Loucy (cell line): ENCODE measurements around the gene STK39.
A peak's percentile ranks its signal among the peaks of the same experiment; 100 is the strongest.

ENCODE experiments used
- H2AFZ ChIP-seq: fragments of 200-600 bp; sonication (generic); 2 replicates; pipeline ENCODE4 v1.6.0; 2016; ENCODE audit warnings: antibody characterized with exemption, mild to moderate bottlenecking, low read length, moderate library complexity
- H3F3A ChIP-seq: fragments of 200-600 bp; 2 replicates; pipeline ENCODE4 v1.6.0; 2016; ENCODE audit warnings: antibody characterized with exemption, low read depth, mild to moderate bottlenecking
- H3K27me3 ChIP-seq: fragments of 200-600 bp; sonication (generic); 2 replicates; pipeline ENCODE4 v1.6.1; 2014; ENCODE audit warnings: low read length, mild to moderate bottlenecking; ENCODE audit not compliant: insufficient read depth, poor library complexity, severe bottlenecking
- H3K36me3 ChIP-seq: fragments of 200-600 bp; sonication (generic); 2 replicates; pipeline ENCODE4 v1.6.1; 2016; ENCODE audit warnings: low read length; ENCODE audit not compliant: insufficient read depth
- H3K4me1 ChIP-seq: fragments of 200-600 bp; sonication (generic); 2 replicates; pipeline ENCODE4 v1.5.1; 2014; ENCODE audit warnings: low read length, mild to moderate bottlenecking; ENCODE audit not compliant: insufficient read depth, poor library complexity, severe bottlenecking
- H3K4me2 ChIP-seq: fragments of 200-600 bp; sonication (generic); 2 replicates; pipeline ENCODE4 v1.6.0; 2014; ENCODE audit warnings: antibody characterized with exemption, low read length, low read depth, mild to moderate bottlenecking; ENCODE audit not compliant: poor library complexity, severe bottlenecking
- H3K4me3 ChIP-seq: fragments of 200-600 bp; sonication (generic); 2 replicates; pipeline ENCODE4 v1.5.1; 2014; ENCODE audit warnings: low read length, mild to moderate bottlenecking, mixed read lengths; ENCODE audit not compliant: poor library complexity, severe bottlenecking
- H3K79me2 ChIP-seq: fragments of 200-600 bp; sonication (generic); 2 replicates; pipeline ENCODE4 v1.6.1; 2014; ENCODE audit warnings: low read length; ENCODE audit not compliant: insufficient read depth
- H3K9ac ChIP-seq: fragments of 200-600 bp; sonication (generic); 2 replicates; pipeline ENCODE4 v1.6.0; 2014; ENCODE audit warnings: mild to moderate bottlenecking, low read depth, low read length, moderate library complexity; ENCODE audit not compliant: poor library complexity, severe bottlenecking
- H3K9me2 ChIP-seq: fragments of 200-600 bp; sonication (generic); replicated peaks from 2 replicates; pipeline ENCODE4 v1.6.1; 2016; ENCODE audit warnings: low read depth, low read length, mixed read lengths
- H3K9me3 ChIP-seq: fragments of 200-600 bp; sonication (generic); 2 replicates; pipeline ENCODE4 v1.6.1; 2014; ENCODE audit warnings: mild to moderate bottlenecking, antibody characterized with exemption, low read length, low read depth; ENCODE audit not compliant: insufficient read depth
- H4K20me1 ChIP-seq: fragments of 200-600 bp; sonication (generic); 2 replicates; pipeline ENCODE4 v1.6.0; 2014; ENCODE audit warnings: antibody characterized with exemption, low read length, mild to moderate bottlenecking; ENCODE audit not compliant: insufficient read depth, poor library complexity, severe bottlenecking
- EZH2phosphoT487 ChIP-seq: fragments of 200-600 bp; IDR thresholded peaks from 2 replicates; pipeline ENCODE4 v1.6.1; 2018; ENCODE audit warnings: antibody characterized with exemption, mild to moderate bottlenecking, moderate library complexity, borderline replicate concordance
- TF ChIP-seq, protein P1 (sequence below): fragments of 200-600 bp; sonication (generic); conservative IDR thresholded peaks from 2 replicates; pipeline ENCODE4 v1.5.1; 2014; ENCODE audit warnings: mild to moderate bottlenecking, antibody characterized with exemption, low read length

STK39 gene

DNA sequence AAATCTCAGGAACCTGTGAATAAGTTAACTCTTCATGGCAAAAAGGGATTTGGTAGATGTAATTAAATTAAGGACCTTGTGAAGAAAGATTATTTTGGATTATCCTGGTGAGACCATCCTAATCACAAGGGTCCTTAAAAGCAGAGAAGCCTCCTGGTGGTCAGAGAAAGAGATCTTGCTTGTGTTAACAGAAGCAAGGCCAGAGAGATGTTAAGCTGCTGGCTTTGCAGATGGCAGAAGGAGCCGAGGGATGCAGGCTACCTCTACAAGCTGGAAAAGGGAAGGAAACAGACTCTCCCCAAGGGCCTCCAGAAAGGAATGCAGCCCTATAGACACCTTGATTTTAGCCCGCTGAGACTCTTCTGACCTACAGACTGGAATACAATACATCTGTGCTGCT is 197.0 kb downstream of the STK39 start:
- peaks cover 13% of the 10 kb centered on the region for H3K4me1 ChIP-seq

DNA sequence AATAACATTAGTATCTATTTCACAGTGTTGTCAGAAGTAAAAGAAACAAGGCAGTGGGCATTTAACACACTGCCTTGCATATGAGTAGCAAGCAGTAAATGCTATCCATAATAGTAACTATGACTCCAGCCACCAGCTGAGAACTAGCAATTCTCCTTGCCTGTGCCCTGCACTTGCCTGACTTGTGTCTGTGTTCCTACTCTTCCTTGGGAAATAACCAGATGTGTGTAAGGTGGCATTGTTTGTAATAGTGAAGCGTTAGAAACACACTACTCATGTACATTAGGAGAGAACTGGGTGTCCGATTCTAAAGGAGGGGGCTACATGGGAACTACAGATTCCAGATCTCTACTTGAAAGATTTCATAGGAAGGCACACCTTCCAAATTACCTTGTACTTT is 197.8 kb downstream of the STK39 start:
- H3K9me3 ChIP-seq = no peaks in the 10 kb centered on the region
- H3K27me3 ChIP-seq = no peaks in the 10 kb centered on the region
- TF ChIP-seq, protein P1, sequence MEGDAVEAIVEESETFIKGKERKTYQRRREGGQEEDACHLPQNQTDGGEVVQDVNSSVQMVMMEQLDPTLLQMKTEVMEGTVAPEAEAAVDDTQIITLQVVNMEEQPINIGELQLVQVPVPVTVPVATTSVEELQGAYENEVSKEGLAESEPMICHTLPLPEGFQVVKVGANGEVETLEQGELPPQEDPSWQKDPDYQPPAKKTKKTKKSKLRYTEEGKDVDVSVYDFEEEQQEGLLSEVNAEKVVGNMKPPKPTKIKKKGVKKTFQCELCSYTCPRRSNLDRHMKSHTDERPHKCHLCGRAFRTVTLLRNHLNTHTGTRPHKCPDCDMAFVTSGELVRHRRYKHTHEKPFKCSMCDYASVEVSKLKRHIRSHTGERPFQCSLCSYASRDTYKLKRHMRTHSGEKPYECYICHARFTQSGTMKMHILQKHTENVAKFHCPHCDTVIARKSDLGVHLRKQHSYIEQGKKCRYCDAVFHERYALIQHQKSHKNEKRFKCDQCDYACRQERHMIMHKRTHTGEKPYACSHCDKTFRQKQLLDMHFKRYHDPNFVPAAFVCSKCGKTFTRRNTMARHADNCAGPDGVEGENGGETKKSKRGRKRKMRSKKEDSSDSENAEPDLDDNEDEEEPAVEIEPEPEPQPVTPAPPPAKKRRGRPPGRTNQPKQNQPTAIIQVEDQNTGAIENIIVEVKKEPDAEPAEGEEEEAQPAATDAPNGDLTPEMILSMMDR = no peak
- TF ChIP-seq EZH2phosphoT487 = no peak

More for the DNA sequence above, 197.0 kb downstream of the STK39 start:
- Histone ChIP-seq H3K79me2 (no peaks in the 10 kb centered on the region), H3K27me3 (no peaks in the 10 kb centered on the region), H3F3A (no peaks in the 10 kb centered on the region), H3K9me2 (no peaks in the 10 kb centered on the region), H3K36me3 (peaks cover 29% of the 10 kb centered on the region; the same call in 1 of the 2 replicates), H4K20me1 (no peaks in the 10 kb centered on the region), H3K9ac (no peak overlapping the region), H3K4me3 (no peak overlapping the region), H3K9me3 (no peaks in the 10 kb centered on the region), H3K4me2 (no peak overlapping the region), H2AFZ (no peak overlapping the region)
- TF ChIP-seq, protein P1 = 0 out of 2 replicates have a peak, but pooled peaks have one; percentile 13
- TF ChIP-seq EZH2phosphoT487 = no peak

DNA sequence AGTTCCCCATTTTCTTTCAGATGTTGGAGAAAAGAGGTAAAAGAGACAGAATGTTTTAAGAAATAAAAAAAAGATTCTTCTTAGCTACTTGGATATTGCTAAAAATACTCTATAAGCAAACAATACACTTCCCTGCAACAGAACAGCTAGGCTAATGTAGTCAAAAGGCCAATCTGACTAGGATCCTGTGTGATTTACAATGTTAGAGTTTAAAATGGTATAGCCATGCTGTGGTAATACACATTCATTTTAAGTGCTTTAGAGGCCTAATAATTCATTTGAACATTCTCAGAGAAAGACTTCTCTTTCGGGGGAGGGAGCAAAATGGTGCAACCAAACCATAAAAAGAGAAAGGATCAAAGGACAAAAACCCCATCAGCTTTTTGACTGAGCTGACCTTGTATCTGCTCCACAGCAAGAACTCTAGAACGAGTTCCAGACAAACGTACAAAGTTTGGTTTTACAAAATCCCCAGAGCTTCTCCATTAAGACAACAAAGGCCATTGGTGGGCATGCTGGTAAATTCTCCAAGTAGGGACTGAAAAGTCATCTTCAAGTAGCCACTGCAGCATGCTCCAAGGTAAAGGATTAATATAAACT is 200.2 kb downstream of the STK39 start:
- H3K79me2 ChIP-seq = no peaks in the 10 kb centered on the region
- H3K4me1 ChIP-seq = peaks cover 7% of the 10 kb centered on the region
- no peaks in the 10 kb centered on the region for H4K20me1 ChIP-seq
- no peak overlapping the region for H3K4me3 ChIP-seq
- TF ChIP-seq EZH2phosphoT487 = no peak
- TF ChIP-seq, protein P1 = no peak
- no peaks in the 10 kb centered on the region for H3F3A ChIP-seq
- no peak overlapping the region for H2AFZ ChIP-seq
- peaks cover 21% of the 10 kb centered on the region; the same call in 1 of the 2 replicates for H3K36me3 ChIP-seq
- no peak overlapping the region for H3K4me2 ChIP-seq
- no peaks in the 10 kb centered on the region for H3K9me3 ChIP-seq
- H3K9ac ChIP-seq = no peak overlapping the region
- H3K9me2 ChIP-seq = no peaks in the 10 kb centered on the region
- H3K27me3 ChIP-seq = no peaks in the 10 kb centered on the region

More for the DNA sequence above, 197.8 kb downstream of the STK39 start:
- Histone ChIP-seq H3K9me2 (no peaks in the 10 kb centered on the region), H3K4me3 (no peak overlapping the region), H3K36me3 (peaks cover 29% of the 10 kb centered on the region; the same call in 1 of the 2 replicates), H3K4me1 (peaks cover 7% of the 10 kb centered on the region), H3K79me2 (no peaks in the 10 kb centered on the region), H2AFZ (no peak overlapping the region), H3F3A (no peaks in the 10 kb centered on the region), H3K9ac (no peak overlapping the region), H3K4me2 (no peak overlapping the region), H4K20me1 (no peaks in the 10 kb centered on the region)
